HG03558 (cell line): ENCODE data around the gene SERPINA12.
"Not testable (repeated sequence)": the region's sequence is repeated elsewhere in the genome, so short reads cannot be mapped to it uniquely, and the experiment has no call there.

Experiments used
- ATAC-seq: cut with Tn5 transposase; IDR thresholded peaks from one replicate; pipeline ENCODE4 v1.9.1; 2021; ENCODE audit warnings: moderate number of reproducible peaks; ENCODE audit not compliant: unreplicated experiment; ENCODE audit errors: extremely low read depth

The SERPINA12 gene

DNA sequence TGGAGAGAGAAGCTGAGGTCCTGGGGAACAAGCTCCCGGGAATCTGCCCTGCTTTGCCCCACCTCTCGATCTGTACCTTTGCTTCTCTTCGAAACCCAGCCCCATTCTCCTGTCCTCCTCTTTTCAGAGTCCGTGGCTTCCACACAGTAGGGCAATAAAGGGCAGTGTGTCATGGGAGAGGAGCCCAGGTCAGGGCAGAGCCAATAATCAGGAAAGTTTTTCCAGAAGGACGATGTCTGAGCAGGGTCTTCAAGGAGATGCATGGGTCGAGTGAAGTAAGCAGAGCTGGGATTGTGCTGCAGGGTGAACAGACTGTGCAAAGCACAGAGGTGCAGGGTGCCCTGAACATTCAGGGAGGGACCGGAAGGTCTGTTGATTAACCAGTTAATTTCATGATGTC is 29.9 kb upstream of the SERPINA12 start:
- ATAC-seq = no peak

DNA sequence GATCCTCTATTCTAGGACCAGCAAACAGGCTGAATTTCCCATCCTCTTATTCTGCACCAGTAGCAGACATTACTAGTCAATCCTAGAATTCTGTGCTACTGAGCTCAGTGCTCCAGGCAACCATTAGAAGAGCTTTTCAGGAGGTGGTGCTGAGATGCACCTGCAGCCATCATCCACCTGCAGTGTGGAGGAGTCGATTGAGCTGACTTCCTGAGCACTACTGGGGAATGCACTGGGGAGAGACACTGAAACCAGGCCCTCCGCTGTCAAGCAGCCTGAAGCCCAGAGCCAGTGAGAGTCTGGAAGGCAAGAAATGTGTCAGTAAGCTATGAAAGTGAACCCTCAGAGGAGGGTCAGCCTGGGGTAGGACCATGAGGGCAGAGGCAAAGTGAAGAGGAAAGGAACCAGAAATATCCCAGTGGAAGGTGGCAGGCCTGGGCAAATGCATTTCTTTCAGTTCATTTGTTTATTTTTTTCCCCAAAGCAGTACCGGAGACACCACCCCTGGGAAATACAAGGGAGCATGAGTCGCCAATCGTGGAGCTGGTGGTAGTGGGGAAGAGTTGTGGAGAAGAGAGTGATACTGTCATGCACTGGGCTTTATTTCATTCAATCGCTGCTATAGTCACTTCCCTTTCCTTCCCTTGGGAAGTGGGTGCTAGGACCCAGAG is 28.9 kb upstream of the SERPINA12 start:
- ATAC-seq = no peak

DNA sequence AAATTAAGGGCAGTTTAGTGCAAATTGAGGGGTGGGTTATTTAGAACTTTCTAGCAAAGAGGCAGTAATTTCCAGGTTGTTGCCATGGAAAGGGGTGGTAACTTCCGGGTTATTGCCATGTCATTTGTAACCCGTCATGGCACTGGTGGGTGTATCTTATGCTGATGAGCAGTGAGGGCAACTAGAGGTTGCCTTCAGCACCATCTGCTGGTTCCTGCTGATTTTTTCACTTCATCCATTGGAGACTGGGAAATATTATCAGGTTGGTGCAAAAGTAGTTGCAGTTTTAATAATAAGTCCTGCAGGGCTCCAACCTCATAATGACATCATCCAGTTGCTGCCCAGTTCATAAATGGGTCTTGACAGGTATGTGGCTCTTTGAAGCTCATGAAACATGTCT is 27.6 kb upstream of the SERPINA12 start:
- ATAC-seq = no peak

DNA sequence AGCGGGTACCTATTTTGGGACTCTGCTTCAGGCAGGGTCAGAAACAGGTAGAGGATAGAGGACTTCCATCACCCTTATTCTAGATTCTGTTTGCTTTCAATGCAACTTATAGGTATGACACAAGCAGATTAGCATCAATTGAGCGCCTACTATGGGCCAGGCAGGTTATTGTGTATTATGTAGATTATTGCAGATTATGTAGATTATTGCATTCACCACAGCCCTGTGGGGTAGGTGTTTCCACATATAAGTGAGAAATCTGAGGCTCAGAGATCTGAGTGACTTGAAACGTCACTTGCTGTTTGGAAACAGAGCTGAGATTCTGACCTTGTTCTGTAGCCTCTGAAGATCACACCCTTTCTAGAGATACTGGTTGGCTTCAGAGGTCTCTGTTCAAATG is 26.2 kb upstream of the SERPINA12 start:
- ATAC-seq = no peak

DNA sequence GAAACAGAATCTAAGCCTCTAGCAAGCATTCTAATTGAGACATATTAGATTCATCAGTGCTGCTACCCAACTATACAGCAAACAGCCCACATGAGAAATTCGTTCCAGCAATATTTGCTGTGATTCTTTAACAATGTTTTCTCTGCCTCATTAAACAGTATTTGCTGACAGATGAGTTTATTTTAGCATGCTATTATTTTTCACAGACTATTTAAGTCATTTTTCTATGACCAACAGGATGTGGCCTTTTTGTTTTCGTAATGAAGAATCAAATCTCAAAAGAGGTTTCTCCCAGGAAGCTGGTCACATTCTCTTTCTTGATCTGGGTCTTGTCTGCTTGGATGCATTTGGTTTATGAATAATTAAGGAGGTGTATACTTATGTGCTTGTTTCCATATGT is 23.2 kb upstream of the SERPINA12 start:
- ATAC-seq = no peak

DNA sequence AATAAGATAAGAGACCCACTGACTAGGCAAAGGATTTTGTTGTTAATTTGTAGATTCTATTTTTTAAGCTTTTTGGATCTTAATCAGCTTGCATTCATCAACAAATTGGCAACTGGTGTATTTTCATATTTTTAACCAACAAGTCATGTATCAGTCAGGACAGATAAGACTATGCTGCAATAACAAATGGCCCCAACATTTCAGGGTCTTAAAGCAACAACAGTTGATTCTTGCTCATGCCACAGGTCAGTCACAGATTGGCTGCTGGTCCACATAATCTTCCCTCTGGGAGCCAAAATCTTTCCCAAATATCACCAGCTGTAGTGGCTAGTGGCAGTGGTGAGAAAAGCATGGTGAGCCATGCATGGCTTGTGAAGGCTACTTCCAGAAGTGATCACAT is 21.9 kb upstream of the SERPINA12 start:
- no peak for ATAC-seq

DNA sequence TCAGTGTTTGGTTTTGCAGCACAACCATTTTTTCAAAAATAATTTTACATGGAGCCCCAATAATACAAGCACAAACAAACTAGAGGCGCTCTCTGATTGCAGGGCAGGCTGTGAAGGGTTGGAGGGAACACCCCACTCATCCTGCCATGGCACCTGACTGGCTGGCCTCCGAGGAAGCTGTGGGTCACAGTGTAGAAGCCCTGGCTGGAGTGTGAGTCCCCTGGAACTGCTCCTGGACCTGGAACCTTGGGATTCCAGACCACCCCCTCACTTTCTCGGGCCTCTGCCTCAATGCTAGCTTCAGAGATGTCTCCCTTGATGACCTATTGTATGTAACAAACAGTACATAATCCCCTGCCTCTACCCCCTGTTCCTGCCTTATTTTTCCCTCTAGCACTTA is 14.8 kb upstream of the SERPINA12 start:
- no peak for ATAC-seq

DNA sequence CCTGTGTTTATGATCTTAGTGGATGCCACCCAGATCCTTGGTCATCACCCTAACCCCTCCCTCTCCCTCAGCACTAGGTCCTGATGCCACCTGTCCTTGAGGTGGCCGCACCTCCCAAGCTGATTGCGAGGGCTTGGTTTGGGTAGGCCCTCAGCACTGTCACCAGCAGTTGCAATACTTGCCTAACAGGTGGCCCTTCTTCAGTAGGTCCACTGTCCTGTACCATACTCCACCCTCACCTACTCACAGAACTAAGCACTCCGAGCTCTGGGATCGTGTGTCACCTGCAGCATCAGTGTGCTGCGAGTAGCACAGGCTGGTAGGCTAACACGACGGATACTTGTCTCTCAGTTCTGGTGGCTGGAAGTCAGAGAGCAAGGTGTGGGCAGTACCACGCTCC is 14.0 kb upstream of the SERPINA12 start:
- no peak for ATAC-seq

DNA sequence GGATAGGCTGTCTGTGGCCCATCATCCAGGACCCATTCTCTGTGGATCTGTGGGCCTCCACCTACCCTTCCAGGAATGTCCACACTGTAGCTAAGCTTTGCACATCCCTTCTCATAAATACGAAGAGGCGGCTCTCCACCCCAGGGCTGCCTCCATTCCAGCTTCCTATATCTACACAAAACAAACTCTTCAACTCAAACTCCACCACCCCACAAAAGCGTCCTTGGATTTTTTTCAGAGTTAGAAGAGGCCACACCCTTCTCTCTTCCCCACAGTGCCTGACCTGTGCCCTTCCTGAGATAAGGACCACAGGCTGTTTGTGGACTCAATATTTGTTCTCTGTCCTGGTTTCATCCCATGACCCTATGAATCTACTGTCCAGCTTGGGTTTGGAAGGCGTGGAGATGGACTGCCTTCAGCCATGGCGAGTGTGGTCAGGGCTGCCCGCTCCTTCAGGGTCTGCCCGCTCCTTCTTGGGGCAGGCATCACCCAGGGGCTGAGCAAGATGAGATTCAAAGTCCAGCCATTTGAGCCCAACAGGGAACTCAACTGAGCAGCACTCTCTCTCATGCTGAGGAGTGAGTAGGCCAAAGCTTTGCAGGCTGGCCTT is 13.0 kb upstream of the SERPINA12 start:
- ATAC-seq = no peak

DNA sequence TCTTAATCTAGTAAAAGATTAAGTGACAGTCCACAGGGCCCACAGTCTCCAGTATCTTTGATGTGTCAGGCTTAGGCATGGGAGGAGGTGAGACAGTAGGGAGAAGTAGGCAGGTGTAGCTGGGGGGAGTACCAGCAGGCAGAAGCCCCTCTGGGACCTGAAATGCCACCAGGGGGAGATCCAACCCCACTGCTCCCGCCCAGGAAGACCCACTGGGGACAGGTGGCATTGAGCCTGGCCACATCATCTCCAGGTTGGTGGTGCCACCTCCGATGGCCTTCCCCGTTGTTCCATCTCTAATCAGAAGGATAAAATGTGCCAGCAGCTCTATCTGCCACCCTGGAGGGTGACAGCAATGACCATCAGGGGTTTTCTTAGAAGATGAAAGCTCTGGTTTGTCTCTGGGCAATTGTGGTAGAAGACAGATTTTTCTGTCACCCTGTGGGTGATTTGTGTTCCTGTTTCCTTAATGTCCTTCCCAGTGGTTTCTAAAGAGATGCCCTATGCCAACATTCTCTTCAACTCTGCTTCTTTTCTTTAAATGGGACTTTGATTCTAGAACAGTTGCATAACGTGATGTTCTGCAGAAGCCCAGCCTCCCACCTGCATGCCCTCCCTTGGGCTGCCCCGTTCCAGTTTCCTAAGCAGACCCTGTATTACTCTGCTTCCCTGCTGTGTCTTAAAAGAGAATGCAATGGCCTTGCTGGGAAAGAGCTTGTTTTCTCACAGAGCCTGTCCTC is 12.3 kb upstream of the SERPINA12 start:
- ATAC-seq = no peak

DNA sequence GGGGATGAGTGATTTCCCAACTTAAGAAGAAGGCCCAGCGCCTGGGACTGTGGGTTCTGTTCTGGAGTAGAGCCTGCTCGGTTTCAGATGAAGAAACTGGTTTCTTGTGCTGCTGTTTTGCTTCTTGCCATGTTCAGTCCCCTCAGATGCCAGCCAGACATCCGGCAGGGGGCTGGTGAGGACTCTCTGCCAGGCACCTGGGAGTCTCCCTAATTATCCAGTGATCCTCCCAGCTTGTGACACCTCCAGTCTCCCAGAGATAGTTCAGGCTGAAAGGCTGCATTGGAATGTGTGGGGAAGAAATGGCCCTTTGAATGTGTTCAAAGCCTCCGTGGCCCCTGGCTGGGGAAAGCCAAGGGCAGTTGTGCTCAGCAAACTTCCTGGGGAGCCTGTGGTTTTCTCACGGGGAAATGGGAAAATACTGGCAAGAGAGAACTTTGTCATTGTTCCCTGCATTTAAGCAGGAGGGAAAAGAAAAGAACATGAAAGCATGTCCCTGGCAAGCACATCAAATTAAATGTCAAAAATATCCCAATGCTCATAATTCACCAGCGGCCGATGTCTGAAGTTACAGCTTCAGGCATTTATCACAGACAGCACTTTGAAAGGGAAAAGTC is 8.5 kb upstream of the SERPINA12 start:
- ATAC-seq = no peak

DNA sequence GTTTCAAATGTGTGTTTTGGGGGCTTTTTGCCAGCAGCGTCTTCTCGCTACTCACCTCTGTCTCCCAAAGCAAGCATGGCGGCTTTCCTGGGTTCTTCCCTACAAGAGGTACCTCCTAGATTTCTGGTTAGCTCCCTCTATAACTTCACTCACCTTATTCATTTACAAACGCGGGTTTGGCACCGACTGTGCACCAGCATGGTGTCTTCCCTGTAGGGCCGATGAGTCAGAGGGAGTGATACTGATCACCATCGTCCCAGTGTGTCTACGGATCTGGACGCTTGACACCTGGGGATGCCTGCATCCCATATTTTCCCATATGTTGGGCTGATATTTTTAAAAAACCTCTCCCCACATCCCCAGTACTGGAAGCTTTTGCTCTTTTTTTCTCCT is 8.0 kb upstream of the SERPINA12 start:
- no peak for ATAC-seq

DNA sequence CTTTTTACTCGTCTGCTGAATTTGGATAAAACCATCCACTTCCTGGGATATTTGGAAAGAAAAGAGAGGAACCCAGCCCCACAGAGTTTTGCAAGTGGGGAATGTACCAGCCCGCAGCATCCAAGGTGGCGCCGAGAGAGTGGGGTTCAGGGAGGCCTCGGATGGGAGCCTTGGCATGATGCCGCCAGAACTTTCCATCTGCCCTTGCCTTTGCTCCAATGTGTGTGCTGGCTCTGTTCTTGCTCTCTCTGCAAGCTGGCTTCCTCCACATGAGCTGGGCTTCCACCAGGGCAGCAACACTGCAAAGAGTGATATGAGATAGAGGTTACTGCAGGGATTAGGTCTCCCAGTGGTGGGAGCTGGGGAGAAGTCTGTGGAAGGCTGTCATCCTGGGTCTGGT is 6.6 kb upstream of the SERPINA12 start:
- no peak for ATAC-seq

DNA sequence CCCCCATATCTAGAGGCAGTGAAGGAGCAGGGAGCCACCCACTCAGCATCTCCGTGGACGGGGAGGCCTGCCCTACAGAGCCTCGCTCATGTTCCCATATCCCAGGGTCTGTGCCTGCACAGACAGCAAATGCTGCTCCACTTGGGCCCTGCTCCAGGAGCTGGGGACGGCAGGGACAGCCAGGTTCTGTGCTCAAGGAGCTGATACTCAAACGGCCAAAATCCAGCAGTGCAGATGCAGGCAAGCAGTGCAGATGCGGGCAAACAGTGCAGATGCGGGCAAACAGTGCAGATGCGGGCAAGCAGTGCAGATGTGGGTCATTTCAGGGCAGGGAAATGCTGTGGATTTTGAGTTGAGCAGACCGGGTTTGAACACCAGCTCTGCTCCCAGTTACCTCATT is 6.2 kb upstream of the SERPINA12 start:
- ATAC-seq = no peak

DNA sequence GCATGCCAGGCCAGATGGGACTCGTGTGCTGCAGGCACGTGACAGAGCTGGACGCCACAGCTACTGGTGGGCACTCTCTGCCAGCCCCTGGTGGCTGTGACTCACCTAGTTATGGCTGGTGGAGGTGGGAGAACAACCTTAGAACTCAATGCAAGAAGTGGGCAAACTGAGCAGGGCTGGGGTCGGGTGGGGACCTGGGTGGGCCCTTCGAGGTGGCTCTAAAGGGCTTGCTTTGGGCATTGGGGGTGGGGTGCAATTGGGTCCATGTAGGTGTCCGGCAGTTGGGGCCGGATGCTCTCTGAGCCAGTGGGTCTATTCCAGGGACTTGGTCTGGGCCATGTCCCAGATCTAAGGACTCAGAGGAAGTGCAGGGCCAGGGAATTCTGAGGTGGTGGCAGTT is 5.1 kb upstream of the SERPINA12 start:
- no peak for ATAC-seq

DNA sequence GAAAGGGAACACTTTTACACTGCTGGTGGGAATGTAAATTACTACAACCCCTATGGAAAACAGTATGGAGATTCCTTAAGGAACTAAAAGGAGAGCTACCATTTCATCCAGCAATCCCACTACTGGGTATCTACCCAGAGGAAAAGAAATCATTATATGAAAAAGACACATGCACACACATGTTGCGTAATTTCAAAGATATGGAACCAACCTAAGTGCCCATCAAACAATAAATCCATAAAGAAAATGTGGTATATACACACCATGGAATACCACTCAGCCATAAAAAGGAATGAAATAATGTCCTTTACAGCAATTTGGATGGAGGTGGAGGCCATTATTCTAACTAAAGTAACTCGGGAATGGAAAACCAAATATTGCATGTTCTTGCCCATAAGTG is 1.2 kb upstream of the SERPINA12 start:
- ATAC-seq = not testable (repeated sequence)

DNA sequence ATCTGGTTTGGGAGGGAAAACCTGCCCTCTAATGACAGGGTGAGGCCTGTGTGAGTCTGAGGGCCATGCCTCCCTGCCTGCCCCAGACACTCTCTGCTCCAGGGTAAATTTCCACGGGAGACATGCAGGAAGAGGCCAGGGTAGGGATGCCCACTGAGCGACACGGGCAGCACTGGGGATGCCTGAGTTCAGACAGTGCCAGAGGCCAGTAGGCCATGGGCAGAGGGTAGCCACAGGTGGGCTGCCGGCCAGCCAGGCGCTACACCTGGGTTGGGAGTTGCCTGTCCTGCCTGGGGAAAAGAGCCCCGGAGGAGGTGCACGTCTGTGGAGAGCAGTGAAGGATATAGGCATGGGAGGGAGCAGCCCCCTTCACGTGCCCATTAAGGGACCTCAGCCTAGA is 3.6 kb downstream of the SERPINA12 start:
- no peak for ATAC-seq

DNA sequence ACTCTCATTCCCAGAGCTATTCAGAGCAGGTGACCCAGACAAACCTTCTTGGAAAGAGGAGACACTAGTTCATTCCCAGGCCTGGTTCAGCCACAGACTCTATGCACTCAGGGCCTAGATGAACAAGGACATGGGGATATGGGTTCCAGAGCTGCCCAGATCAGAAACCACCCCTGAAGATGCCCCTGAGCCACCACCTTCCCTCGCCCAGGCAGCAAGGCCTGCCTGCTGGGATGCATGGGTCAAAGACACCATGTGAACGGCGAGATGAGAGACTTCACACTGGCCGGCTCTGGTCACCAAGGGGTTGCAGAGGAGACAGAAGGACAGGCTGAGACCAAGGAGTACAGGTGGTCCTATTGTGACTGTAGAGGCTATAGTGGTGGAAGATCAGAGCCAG is 4.1 kb downstream of the SERPINA12 start:
- no peak for ATAC-seq

DNA sequence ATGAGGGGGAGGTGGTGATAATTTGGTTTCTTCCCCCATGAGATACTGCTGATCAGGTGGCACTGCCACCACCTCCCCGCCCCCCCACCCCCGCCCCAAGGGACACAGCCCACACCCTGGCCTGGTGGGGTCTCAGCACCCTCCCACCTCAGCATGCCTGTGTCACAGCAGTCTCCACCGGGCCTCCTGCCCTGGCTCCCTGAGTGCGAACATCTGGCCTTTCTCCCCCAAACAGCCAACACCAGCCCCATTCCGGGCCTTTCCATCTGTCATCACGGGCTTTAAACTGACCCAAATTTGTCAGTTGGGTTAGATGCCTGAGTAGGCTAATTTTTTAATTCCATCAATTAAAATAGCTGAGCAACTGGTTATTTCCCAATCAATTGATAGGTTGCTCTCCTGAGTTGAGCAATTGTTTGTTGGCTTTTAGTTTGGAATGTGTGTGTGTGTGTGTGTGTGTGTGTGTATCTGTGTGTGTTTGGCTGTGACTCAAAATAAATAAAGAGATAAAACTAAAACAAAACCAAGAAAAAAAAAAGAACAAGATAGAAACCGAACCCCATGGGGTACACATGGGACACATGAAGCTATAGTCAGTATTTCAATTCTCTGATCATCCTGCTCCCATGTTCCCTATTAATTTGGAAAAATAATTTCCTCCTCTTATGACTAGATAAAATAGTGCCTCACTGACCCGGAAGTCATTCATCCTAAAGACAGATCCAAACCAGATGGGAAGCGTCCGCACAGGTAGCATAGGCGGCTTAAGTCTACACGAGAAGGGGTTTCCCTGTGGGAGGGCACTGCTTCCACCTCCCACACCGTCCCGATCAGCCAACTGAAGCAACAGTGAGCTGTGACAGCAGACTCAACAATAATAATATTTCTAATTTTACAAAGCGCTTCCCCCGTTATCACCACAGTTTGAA is 7.4 kb downstream of the SERPINA12 start:
- ATAC-seq = no peak

DNA sequence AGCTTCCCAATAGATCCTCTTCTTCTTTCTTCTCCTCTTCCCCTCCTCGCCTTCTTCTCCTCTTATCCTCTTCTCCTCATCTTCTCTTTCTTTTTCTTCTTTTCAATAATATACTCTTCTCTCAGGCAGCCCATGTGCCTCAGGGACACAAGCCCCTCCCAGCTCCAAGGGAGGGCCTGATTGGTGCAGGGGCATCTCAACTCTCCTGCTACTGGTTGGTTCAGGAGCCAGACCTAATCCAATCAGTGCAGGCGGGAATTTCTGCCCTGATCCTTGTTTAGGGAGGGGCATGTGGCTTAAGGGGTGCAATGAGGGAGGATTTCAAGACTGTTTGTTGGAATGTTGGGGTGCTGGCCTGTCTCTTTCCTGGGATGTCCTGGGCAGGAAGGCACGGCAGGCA is 9.0 kb downstream of the SERPINA12 start:
- ATAC-seq = no peak
